GM19438 (cell line): ENCODE results near the gene CDSN.
"Not testable (repeated sequence)": the region's sequence is repeated elsewhere in the genome, so short reads cannot be mapped to it uniquely, and the experiment has no call there.

Source experiments
- ATAC-seq: cut with Tn5 transposase; IDR thresholded peaks from one replicate; pipeline ENCODE4 v1.9.1; 2021; ENCODE audit warnings: low read depth; ENCODE audit not compliant: unreplicated experiment

CDSN gene

DNA sequence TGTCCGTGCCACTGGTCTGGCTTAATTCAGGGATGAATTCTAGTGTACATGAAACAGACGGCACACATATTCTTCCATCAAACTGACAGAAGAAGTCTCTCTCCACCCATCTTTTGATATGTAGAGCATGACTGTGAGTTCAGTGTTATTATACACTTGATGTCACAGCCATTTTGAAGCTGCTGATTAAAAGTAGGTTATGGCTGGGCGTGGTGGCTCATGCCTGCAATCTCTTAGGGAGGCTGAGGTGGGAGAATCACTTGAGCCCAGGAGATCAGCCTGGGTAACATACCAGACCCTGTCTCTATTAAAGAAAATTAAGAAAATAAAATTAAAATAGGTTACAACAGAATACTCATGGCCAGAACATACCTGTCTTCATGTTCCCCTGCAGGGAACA, 28.6 kb downstream of the CDSN start:
- ATAC-seq, result no peak

DNA sequence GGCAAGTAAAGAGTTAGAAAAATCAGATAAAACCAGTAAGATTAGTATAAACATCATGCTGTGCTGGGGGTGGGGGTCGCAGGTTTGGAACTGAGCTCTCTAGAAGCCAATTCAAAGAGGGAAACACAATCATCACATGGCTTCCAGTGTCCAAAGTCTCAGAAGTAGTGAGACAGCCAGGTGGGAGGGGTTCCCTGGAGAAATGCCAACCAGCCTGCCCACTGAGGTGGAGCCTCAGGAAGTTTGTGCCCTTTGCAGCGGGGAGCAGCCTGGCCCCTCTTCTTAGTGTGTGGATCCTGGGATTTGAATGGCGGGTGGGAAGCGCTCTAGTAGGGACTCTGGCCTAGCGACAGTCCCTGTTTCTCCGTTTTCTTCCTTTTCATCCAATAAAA, 29.3 kb downstream of the CDSN start:
- ATAC-seq, result no peak

DNA sequence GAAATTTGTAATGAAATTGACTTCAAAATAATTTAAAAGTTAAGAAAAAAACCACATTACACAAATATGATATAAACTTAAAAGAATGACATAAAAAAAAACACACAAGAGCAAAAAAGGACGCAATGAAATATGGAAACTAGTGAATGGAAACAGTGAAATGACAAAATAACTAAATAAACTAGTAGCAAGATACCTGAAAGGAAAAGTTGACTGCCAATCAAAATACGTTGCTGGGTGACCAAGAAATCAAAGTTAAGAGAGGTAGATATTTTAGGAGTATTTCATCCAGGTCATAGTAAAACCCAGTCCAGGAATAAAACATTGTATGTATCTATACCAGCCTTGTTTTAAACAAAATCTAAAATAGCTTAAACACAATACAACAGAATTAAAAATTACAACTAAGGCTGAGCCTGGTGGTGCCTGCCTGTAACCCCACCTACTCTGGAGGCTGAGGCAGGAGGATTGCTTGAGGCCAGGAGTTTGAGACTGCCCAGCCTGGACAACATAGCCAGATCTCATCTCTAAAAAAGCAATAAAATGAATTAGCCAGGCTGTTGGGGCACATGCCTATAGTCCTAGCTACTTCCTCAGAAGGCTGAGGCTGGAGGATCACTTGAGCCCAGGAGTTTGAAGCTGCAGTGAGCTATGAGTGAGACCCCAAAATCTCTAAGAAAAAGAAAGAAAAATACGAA, 29.8 kb downstream of the CDSN start:
- ATAC-seq, result no peak

DNA sequence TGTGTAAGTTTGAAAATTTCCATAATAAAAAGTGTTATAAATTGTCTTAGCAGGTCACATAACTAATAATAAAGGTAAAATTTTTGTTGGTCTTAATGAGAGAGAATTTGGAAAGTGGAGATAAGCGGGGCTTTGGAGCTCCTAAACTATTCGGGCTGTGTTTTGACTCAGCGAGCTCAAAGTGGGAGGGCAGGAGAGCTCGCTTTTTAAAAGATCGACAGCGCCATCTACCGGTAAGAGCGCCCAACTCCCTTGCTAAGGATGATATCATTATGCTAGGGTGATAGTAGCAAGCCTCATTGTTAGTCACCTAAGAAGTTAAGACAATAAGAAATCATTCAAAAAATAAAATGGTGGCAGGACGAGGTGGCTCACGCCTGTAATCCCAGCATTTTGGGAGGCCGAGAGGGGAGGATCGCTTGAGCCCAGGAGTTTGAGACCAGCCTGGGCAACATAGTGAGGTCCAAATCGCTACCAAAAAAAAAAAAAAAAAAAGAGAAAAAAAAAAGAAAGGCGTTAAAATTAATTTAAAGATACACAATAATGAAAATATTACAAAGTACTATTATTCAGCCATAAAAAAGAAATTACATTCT, 32.7 kb downstream of the CDSN start:
- no peak for ATAC-seq

DNA sequence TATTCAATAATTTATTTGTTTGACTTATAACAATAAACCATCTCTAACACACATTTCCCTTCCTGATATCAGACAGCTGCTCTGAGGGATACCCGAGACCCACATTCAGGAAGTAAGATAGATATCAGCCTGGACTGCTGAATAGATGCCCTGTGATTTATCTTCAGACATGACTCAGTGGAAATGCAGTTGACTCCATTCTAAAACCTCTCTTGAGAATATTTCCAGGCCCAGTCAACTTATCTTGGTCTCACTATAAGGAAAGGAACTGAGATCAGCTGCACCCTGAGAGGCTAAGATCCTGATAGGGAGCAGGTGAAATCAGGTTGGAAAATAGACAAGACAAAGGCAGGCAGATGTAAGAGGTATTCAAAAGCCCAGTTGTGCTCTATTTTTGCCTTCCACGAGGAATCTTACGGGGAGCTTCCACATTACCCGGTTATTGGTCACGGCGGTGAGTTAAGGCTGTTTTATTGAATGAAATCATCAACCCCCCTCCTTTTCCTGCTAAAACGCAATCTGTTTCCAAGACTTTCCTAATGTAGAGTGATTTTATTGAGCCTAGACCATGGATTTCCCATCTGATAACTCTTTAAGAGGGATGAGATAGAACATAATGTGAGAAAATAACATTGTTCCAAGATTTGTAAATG, 33.3 kb downstream of the CDSN start:
- no peak for ATAC-seq

DNA sequence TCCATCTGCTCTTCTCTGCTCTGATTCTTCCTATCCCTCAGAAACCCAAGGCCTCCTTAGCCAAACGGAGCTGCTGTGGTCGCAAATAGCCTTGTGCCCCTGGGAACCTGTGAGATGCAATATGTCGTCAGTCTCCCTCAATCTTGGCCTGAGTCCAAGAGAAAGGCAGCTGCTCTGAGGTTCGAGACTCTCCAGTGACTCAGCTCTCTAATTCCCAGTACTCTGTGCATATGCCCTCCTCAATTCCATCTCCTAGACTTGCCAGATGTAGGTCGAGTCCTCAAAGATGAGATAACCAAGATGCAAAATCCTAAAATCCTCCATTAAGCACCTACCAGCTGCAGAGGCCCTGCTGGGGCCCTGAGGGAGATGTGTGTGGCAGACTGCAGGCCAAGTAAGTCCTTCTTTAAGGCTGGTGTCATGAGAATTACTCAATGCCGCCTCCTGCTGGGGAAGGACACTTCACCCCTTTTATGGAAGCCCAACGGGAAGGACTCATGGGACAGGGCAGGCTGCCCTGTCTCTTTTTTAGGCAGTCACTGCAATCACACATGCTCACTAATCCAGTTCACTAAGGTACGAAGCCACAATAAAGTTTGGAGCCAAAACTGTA, 36.4 kb downstream of the CDSN start:
- no peak for ATAC-seq

DNA sequence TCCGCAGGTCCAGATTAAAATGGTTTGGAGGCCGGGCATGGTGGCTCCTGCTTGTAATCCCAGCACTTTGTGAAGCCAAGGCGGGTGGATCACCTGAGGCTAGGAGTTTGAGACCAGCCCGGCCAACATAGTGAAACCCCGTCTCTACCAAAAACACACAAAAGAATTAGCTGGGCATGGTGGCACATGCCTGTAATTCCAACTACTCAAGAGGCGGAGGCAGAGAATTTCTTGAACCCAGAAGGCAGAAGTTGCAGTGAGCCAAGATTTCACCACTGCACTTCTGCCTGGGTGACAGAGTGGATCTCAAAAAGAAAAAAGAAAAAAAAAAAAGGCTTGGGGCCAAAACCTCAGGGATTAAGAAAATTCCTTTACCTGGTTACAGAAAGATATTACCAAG, 38.4 kb downstream of the CDSN start:
- no peak for ATAC-seq

DNA sequence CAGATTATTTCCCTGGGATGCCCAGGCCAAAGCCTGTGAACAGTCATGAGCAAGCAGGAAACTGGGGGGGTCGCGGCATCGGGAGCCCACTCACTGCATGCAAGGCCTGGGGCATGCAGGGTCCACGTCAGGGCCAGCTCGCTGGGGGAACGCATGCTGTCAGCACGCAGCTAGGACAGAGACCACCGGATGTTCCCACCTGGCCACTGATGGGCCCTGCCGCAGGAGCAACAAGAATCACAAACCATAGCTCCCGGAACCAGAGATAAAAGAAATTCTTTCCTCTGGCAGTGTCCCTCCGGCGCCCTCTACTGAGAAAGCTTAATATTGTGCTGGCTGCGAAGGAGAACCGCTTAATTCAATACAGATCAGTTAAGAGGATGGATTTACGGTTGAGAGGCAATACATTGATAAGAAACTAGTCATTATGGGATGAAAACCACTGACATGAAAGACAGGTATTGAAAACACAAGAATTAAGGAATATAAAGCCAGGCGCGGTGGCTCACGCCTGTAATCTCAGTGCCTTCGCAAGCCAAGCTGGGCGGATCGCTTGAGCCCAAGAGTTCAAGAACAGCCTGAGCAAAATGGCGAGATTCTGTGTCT, 40.5 kb downstream of the CDSN start:
- ATAC-seq, result no peak

DNA sequence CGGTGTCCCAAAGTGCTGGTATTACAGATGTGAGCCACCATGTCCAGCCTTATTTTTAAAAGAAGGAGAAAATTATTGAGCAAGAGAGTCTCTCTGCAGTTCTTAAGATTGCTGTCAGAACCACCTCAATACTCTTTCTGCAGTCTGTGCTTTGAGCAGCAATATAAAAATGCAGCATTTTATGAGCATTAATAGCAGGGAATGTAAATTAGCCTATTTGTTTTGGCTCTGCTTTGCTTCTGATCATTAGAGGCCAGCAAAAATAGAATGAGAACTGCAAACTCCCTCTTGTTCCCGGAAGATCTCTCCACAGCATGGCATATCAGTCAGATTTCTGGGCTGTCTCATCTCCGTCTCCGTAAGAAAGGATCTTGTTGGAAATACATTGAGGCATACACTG, 43.6 kb downstream of the CDSN start:
- no peak for ATAC-seq

DNA sequence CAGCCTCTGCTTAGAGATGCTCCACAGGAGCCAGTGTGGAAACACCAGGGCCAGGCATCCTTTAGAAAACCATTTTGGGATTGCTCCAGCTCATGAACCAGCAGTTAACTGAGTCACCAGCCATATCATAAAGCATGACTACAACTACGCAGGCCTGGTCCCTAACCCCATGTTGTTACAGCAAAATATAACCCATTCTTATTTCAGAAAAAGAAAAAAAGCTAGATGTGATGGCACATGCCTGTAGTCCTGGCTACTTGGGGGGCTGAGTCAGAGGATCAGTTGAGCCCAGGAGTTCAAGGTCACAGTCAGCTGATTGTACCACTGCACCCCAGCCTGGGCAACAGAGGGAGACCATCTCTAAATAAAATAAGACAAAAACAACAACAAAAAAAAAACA, 44.7 kb downstream of the CDSN start:
- no peak for ATAC-seq

DNA sequence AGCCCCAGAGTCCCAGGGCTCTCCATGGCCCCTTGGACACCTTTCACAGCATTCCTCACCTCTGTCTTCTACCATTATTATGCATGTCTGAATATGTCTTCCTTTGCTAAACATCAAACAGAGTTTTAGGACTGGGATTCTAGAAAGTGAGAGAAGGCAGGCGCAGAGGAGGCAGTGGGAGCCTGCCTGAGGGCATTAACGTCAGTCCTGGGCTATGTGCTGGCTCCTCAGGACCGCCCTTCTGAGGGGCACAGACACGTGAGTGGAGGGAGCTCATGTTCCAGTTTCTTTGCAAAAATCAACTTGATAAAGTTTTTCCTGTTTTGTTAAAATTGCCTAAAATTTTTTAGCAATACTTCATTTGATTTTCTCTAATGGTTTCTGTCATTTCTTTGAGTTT, 45.8 kb downstream of the CDSN start:
- no peak for ATAC-seq

DNA sequence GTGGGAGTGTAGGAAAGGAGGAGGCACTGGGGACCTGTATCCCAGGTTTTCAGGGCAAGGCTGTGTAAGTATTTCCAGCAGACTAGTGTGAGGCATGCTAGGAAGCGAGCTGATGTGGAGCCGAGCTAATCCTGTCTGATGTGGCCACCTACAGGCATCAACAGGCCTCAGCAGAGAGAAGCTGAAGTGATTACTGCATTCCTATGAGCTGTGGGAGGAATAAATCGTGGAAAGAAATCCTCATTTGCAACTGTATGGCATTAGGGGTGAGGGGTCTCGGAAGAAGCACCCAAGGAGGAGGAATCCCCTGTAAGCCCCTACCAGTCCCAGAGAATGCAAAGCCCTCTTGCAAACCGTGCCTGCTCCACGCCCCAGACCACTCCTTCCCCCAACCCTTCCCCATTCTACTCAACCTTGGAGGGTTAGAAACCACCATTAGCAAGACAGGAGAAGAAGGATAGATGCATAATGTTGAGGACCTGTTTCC, 49.5 kb downstream of the CDSN start:
- ATAC-seq, result no peak

DNA sequence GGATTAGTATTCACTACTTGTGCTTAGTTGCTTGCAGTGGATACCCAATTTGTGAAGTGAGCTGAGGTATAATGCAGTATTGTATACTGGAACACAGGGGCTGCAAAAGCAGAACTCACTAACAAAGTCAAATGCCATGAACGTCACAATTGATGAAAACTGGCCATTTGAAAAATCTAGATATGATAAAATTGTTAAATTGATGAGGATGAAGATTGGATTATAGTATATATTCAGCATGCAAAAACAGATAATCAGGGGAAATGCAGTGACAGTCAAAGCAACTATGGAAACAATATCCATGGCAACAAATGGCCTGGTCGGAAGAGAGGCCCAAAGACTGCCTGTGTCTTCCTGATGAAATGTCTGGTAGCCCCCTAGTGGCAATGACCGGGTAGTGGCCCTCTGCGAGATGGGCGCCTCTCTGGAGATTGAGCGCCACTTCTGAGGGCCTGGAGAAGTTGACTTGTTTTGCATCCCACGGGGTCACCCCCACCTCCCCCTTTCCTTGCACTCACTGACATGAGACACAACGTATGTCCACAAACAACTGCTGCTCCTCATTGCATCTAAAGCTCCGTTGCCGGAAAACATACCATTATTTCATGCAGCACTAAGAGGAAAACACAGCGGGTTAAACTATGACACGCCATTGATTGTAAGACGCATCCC, 51.4 kb downstream of the CDSN start:
- no peak for ATAC-seq

DNA sequence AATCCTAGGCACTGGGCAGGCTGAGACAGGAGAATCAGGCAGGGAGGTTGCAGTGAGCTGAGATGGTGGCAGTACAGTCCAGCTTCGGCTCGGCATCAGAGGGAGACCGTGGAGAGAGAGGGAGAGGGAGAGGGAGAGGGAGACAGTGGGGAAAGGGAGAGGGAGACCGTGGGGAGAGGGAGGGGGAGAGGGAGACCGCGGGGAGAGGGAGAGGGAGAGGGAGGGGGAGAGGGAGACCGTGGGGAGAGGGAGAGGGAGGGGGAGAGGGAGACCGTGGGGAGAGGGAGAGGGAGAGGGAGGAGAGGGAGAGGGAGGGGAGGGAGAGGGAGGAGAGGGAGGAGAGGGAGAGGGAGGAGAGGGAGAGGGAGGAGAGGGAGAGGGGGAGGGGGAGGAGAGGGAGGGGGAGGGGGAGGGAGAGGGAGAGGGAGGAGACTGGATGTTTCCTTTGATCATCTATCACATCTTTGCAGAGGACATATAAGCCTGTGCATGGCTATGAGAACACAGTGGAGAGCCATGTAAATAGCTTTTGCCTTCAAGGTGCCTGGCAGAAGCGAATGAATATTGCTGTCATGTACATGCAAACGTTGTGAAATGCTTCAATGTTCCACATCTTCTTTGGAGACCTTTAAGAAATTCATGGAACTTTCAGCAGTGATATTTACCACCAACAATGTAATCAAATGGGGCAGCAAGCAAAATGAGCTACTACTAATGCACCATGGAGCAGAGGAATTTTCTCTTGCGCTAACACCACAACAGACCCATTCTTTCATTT, 52.2 kb downstream of the CDSN start:
- not testable (repeated sequence) for ATAC-seq

DNA sequence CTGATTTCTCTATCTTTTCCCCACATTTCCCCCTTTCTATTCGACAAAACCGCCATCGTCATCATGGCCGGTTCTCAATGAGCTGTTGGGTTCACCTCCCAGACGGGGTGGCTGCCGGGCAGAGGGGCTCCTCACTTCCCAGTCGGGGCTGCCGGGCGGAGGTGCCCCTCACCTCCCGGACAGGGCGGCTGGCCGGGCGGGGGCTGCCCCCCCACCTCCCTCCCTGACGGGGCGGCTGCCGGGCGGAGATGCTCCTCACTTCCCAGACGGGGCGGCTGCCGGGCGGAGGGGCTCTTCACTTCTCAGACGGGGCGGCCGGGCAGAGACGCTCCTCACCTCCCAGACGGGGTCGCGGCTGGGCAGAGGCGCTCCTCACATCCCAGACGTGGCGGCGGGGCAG, 53.2 kb downstream of the CDSN start:
- not testable (repeated sequence) for ATAC-seq

DNA sequence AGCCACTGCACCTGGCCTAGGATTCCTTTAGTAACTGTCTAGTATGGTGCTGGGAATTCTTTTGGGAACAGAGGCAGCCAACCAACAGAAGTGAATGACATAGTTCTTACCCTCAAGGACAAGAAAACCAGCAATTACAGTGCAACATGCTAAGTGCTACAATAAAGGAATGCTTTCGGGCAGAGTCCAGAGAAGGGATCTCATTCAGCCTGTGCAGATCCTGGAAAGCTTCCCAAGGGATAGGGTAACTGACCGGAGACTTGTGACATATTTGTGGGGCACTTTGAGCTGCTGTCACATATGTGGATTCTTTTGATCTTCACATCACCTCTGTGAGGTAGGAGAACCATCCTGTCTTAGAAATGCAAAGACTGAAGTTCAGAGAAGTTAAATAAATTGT, 54.7 kb downstream of the CDSN start:
- no peak for ATAC-seq
